ENCODE data around the gene RARRES2.
A peak's percentile ranks its signal among the peaks of the same experiment; 100 is the strongest.

Gene RARRES2

DNA sequence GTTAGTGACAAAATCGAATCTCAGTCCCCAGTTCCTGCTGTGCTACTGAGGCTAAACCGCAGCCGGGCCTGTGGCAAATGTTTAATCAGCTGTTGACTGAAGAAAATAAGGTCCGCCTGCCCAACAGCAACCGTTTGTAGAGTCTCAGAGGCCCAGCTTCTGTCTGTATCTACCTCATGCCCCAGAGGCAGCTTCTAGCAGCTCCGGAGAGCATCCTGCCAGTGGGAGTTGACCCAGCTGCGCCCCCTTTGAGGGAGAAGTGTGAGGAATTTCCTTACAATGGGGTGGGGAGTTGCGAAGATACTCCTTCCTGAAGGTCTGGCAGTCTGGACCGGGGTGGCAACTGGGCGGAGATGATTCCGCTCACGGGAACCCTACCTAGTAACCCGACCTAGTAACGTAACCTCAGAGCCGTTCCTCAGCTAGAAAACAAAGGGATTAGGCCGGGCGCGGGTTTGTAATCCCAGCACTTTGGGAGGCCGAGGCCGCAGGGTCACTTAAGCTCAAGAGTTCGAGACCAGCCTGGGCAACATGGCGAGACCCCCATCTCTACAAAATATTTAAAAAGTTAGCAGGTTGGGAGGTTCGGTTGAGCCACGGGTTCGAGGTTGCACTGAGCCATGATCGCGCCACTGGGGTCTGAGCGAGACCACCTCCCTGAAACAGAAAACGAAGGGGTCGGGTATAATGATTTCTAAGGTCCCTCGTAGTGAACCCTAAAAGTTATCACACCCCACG, 36.9 kb upstream of the RARRES2 start:
- no peak for TF ChIP-seq FOXK2 (IDR thresholded peaks at IDR 0.05)
- no peak for TF ChIP-seq FOXM1 (IDR thresholded peaks at IDR 0.05; ENCODE audit: borderline replicate concordance)
- TF ChIP-seq ZNF384 (IDR thresholded peaks at IDR 0.05) = no peak
- TF ChIP-seq SP1 (IDR thresholded peaks at IDR 0.05) = no peak
- no peak for TF ChIP-seq ARNT (IDR thresholded peaks at IDR 0.05)
- TF ChIP-seq BHLHE40 (IDR thresholded peaks at IDR 0.05; ENCODE audit: borderline replicate concordance) = no peak
- no peak for TF ChIP-seq SUZ12 (IDR thresholded peaks at IDR 0.05)
- no peak for TF ChIP-seq HDGF (IDR thresholded peaks at IDR 0.05; ENCODE audit: borderline replicate concordance)
- TF ChIP-seq L3MBTL2 (conservative IDR thresholded peaks at IDR 0.05) = no peak
- TF ChIP-seq FOXA1 (IDR thresholded peaks at IDR 0.05) = no peak
- TF ChIP-seq TARDBP (IDR thresholded peaks at IDR 0.05) = no peak
- no peak for TF ChIP-seq ELF4 (IDR thresholded peaks at IDR 0.05)
- no peak for TF ChIP-seq CTBP1 (IDR thresholded peaks at IDR 0.05; ENCODE audit: borderline replicate concordance)
- peak; percentile 59 for DNase-seq (ENCODE audit: extremely low spot score)
- POLR2A ChIA-PET = interaction anchor here (0.7 to 2.4 kb wide), 16 partner anchors 8 to 469 kb away, joined by 3 to 50 read pairs (median 5); partner anchors contain the start of gene REPIN1
- CTCF ChIA-PET = interaction anchor here (1.0 to 1.2 kb wide), 5 partner anchors 10 to 640 kb away, joined by 3 to 4 read pairs (median 3); partner anchors contain the start of gene REPIN1

DNA sequence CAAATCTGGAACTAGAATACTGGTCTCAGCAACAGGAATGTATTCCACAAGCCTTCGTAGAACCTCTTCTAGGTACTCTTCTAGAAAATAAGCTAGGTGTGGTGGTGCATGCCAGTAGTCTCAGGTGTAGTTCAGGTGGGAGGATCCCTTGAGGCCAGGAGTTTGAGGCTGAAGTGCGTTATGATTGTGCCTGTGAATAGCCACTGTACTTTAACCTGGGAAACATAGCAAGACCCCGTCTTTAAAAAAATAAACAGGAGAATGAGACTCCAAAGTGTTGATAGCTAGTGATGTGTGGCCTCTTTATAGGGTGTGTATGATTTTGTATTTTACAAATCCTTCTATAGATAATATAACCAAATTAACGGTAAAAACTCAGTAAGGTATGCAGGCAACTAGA, 36.2 kb upstream of the RARRES2 start:
- DNase-seq (ENCODE audit: extremely low spot score) = no peak
- POLR2A ChIA-PET = interaction anchor here (0.7 to 2.4 kb wide), 16 partner anchors 9 to 469 kb away, joined by 3 to 50 read pairs (median 5); partner anchors contain the start of gene REPIN1
- TF ChIP-seq LEF1 (IDR thresholded peaks at IDR 0.05; ENCODE audit: borderline replicate concordance) (no peak), FOXM1 (IDR thresholded peaks at IDR 0.05; ENCODE audit: borderline replicate concordance) (no peak), HDGF (IDR thresholded peaks at IDR 0.05; ENCODE audit: borderline replicate concordance) (no peak), FOXK2 (IDR thresholded peaks at IDR 0.05) (no peak), TARDBP (IDR thresholded peaks at IDR 0.05) (no peak), SP1 (IDR thresholded peaks at IDR 0.05) (no peak), ARNT (IDR thresholded peaks at IDR 0.05) (no peak), FOXA1 (IDR thresholded peaks at IDR 0.05) (no peak), L3MBTL2 (conservative IDR thresholded peaks at IDR 0.05) (no peak), NFRKB (IDR thresholded peaks at IDR 0.05) (no peak), CTBP1 (IDR thresholded peaks at IDR 0.05; ENCODE audit: borderline replicate concordance) (no peak), BHLHE40 (IDR thresholded peaks at IDR 0.05; ENCODE audit: borderline replicate concordance) (no peak)
- TF ChIP-seq, protein P1, sequence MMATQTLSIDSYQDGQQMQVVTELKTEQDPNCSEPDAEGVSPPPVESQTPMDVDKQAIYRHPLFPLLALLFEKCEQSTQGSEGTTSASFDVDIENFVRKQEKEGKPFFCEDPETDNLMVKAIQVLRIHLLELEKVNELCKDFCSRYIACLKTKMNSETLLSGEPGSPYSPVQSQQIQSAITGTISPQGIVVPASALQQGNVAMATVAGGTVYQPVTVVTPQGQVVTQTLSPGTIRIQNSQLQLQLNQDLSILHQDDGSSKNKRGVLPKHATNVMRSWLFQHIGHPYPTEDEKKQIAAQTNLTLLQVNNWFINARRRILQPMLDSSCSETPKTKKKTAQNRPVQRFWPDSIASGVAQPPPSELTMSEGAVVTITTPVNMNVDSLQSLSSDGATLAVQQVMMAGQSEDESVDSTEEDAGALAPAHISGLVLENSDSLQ (IDR thresholded peaks at IDR 0.05) = no peak
- CTCF ChIA-PET = interaction anchor here (1.0 to 1.2 kb wide), 5 partner anchors 9 to 640 kb away, joined by 3 to 4 read pairs (median 3); partner anchors contain the start of gene REPIN1

DNA sequence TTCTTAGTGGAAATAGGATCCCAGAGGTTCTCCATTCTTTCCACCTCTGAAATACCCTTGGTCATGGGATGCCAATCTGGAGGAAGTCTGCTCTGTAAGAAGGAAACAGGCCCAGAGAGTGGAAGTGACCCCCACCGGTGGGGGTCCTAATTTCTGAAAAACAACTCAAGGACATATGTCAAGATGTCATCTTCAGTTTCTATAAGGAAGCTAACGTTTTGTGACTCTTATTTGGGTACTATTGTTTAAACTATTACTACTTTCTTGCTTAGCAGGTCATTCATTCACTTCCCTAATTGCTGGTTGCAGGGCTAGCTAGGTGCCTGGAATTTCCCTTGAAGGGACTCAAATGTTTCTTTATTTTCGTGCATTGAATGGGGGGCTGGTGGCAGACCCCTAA, 35.8 kb upstream of the RARRES2 start:
- ChIA-PET CTCF (no interaction called here), POLR2A (interaction anchor here (0.9 to 2.4 kb wide), 7 partner anchors 8 to 29 kb away, joined by 3 to 50 read pairs (median 6); partner anchors contain the start of gene REPIN1)
- no peak for TF ChIP-seq NFRKB (IDR thresholded peaks at IDR 0.05)
- no peak for TF ChIP-seq L3MBTL2 (conservative IDR thresholded peaks at IDR 0.05)
- TF ChIP-seq TARDBP (IDR thresholded peaks at IDR 0.05) = no peak
- TF ChIP-seq ARNT (IDR thresholded peaks at IDR 0.05) = no peak
- no peak for TF ChIP-seq SP1 (IDR thresholded peaks at IDR 0.05)
- no peak for TF ChIP-seq SUZ12 (IDR thresholded peaks at IDR 0.05)
- no peak for DNase-seq (ENCODE audit: extremely low spot score)

GRCh38 chr7:150376560-150376959, 35.1 kb upstream of the RARRES2 start:
- TF ChIP-seq ZNF384 (IDR thresholded peaks at IDR 0.05) = no peak
- no peak for TF ChIP-seq ARNT (IDR thresholded peaks at IDR 0.05)
- no peak for TF ChIP-seq L3MBTL2 (conservative IDR thresholded peaks at IDR 0.05)
- no peak for TF ChIP-seq FOXK2 (IDR thresholded peaks at IDR 0.05)
- TF ChIP-seq FOXA1 (IDR thresholded peaks at IDR 0.05) = no peak
- no peak for TF ChIP-seq TARDBP (IDR thresholded peaks at IDR 0.05)
- TF ChIP-seq ELF4 (IDR thresholded peaks at IDR 0.05) = no peak
- TF ChIP-seq BHLHE40 (IDR thresholded peaks at IDR 0.05; ENCODE audit: borderline replicate concordance) = no peak
- TF ChIP-seq SUZ12 (IDR thresholded peaks at IDR 0.05) = no peak
- TF ChIP-seq FOXM1 (IDR thresholded peaks at IDR 0.05; ENCODE audit: borderline replicate concordance) = no peak
- TF ChIP-seq HDGF (IDR thresholded peaks at IDR 0.05; ENCODE audit: borderline replicate concordance) = no peak
- TF ChIP-seq, protein P1 (IDR thresholded peaks at IDR 0.05) = no peak
- TF ChIP-seq SP1 (IDR thresholded peaks at IDR 0.05) = no peak
- ChIA-PET CTCF (no interaction called here), POLR2A (no interaction called here)
- no peak for DNase-seq (ENCODE audit: extremely low spot score)

- ChIA-PET CTCF (no interaction called here), POLR2A (interaction anchor here (2.0 kb wide), 1 partner anchor 29 kb away, joined by 4 read pairs; a partner anchor contains a TSS)
Observed at GRCh38 chr7:150375662-150376521, 34.5 kb upstream of the RARRES2 start.

More at GRCh38 chr7:150375662-150376521, 34.5 kb upstream of the RARRES2 start:
- DNase-seq (ENCODE audit: extremely low spot score) = no peak
- TF ChIP-seq NFRKB (IDR thresholded peaks at IDR 0.05) = no peak
- TF ChIP-seq CTBP1 (IDR thresholded peaks at IDR 0.05; ENCODE audit: borderline replicate concordance) = no peak
- no peak for TF ChIP-seq HDGF (IDR thresholded peaks at IDR 0.05; ENCODE audit: borderline replicate concordance)
- no peak for TF ChIP-seq FOXA1 (IDR thresholded peaks at IDR 0.05)
- TF ChIP-seq FOXK2 (IDR thresholded peaks at IDR 0.05) = no peak
- no peak for TF ChIP-seq ZNF384 (IDR thresholded peaks at IDR 0.05)
- TF ChIP-seq ARNT (IDR thresholded peaks at IDR 0.05) = no peak
- TF ChIP-seq LEF1 (IDR thresholded peaks at IDR 0.05; ENCODE audit: borderline replicate concordance) = no peak
- no peak for TF ChIP-seq L3MBTL2 (conservative IDR thresholded peaks at IDR 0.05)
- no peak for TF ChIP-seq SP1 (IDR thresholded peaks at IDR 0.05)
- no peak for TF ChIP-seq TARDBP (IDR thresholded peaks at IDR 0.05)
- TF ChIP-seq SUZ12 (IDR thresholded peaks at IDR 0.05) = no peak
- TF ChIP-seq ELF4 (IDR thresholded peaks at IDR 0.05) = no peak
- TF ChIP-seq, protein P1 (IDR thresholded peaks at IDR 0.05) = no peak
- TF ChIP-seq BHLHE40 (IDR thresholded peaks at IDR 0.05; ENCODE audit: borderline replicate concordance) = no peak
- TF ChIP-seq FOXM1 (IDR thresholded peaks at IDR 0.05; ENCODE audit: borderline replicate concordance) = no peak

Measured in HEK293T (cell line).